Activated gamma-delta T cell treated with anti-CD3 and anti-CD28 coated beads, Interleukin-2, amount 50 U/mL, for 16 hours (primary cell): ENCODE measurements around the gene FDX2.

Experiments
- DNase-seq: peaks from one replicate; pipeline ENCODE4 v3.0.0-alpha.2; 2020; ENCODE audit warnings: low read depth

FDX2 gene

DNA sequence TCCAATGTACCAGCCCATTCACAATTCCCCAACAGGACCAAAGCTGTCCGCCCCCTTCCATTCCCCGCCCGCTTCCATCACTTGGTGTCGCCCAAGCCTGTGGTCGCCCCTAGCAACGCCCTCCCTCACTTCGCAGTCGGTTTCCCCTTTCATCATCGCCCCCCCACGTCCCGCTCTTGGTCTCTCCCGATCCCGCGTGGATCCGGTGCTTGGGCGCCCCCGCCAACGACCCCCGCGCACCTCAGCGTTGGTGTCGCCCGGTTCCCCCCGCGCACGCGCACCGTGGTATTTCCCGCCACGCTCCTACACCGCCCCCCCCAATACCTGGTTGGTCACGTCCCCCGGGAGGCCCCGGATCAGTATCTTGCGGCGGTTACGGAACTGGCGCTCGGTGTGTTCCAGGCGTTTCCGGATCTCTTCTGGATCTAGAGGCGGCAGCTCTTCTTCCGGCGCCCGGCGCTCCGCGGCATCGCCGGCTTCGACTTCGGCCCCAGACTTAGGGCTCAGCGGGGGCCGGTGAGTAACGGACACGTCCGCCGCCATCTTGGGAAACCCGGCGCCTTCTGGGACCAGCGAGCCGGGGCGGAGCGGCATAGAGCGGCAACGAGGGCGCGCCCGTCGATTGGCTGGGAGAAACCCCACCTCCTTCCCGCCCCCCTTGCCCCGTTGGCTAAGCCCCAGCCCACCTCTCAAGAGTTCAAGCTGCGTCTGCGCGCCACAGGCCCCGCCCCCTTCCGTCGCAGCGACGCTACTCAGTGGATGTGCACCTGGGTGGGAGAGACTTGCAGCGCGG lies 17.3 kb upstream of the FDX2 start, which contains the start of gene RAVER1:
Gene RAVER1, minus strand, starts transcription at position 565 of the 793 bp plus-strand sequence. Its CDS starts 22 bp downstream, at position 543.
- peak; percentile 97 for DNase-seq

DNA sequence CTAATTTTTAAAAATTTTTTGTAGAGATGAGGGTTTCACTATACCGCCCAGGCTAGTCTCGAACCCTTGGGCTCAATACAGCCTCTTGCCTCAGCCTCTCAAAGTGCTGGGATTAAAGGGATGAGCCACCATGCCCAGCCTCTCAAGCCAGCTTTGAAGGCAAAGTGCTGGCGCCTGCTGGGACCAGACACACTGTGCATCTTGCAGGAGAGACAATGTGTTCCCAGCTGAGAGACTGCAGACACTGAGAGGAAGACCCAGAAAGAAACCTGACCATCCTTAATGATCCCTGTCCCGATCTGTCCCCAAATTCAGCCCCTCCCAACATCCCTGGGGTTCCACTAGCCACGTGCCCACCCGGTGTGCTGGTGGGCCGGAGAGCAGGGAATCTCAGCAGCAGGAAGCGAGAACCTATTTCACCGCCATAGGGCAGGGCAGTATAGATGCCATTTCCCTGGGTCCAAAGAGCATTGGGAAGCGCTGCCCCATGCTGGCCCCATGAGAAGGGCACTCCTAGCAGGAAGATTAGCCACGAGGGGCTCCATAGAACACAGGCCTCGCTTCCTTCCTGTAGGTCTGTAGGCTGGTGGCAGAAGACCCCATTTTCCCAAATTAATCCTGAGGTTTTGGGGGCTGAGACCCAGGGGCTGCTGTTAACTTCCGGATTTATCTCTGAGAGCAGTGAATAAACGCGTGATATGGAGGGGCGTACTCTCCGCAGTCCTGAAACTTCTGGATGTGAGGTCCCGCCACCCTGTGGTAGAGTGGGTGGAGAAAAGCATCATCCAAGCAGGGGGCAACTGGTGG lies 16.5 kb upstream of the FDX2 start:
- no peak for DNase-seq

DNA sequence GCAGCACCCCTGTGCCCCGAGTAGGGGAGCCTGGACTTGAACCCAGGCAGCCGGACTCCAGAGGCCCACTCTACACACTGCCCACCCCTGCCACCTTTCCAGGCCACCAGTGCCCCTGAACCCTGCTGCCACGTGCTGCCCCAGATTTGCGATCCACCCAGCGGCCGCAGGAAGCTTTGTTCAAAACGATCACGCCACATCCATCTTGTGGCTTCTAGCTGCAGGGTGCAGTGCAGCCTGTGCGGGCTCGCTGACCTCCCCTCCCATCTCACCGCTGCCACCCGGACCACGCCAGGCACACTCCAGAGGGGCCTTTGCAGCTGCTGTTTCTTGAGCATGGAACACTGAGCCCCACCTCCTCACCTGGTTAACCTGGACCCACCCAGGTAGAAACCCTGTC lies 13.7 kb upstream of the FDX2 start:
- no peak for DNase-seq

DNA sequence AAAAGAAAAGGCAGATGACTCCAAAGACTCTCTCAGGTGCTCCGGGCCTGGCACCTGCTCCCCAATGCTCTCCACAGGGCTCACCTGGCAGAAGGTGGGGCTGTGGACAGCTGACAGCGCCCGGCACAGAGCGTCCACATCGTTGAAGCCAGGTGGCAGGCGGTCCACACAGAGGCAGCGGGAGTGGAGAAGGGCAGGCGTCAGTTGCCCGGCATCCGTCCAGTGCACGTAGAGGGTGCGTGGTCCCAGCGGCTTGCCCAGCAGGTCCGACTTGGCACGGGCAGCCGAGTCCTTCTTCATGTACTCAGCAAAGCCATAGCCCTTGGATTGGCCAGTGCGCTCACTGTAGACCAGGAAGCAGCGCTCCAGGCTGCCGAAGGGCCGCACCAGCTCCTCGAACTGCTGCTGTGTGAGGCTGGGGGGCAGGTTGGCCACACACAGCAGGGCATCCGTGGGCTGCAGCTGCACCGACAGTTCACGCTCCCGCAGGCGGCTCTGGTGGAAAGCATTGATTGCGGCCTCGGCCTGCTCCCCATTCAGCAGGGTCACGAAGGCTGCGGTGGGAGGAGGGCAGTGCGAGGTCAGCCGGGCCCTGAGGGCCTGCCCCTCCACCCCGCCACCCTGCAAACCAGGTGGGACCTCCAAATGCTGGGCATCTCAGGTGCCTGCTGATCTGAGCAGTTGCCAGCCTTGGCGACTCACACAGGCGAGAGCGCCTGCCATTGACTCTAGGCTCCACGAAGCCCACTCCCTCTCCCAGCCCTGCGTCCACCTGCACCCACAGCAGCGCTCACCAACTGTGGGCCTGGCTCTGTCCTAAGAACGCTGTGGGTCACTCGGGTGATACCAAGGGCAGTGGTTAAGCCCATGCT lies 13.0 kb upstream of the FDX2 start:
- no peak for DNase-seq

DNA sequence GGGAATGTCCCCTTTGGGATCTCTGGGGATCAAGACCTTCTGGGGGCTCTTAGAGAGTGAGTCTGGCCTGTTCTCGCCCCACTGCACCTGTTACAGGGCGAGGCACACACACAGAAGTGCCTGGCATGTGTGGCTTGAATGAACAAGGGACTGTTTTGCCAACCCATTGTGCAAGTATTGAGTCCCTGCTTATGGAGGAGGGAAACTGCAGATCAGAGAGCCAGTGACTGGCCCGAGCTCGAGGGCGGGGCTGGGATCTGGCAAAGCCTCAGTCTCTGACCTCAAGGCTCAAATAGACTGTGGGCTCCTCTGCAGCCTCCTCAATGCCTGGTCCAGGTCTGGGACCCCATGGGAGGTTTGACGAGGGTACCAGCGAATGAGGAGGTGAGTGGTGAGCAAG lies 12.0 kb upstream of the FDX2 start:
- no peak for DNase-seq

DNA sequence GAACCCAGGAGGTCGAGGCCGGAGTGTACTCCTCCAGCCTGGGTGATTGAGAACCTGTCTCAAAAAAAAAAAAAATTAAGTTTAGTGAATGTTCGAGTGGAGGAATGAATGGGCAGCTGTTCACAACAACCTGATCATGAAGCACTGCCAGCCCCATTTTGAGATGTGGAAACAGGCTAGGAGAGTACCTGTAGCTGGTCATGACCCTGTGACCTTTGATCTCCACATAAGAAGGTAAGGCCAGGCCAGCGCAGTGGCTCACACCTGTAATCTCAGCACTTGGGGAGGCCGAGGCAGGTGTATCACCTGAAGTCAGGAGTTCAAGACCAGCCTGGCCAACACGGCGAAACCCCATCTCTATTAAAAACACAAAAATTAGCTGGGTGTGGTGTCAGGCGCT lies 9.9 kb upstream of the FDX2 start:
- no peak for DNase-seq

DNA sequence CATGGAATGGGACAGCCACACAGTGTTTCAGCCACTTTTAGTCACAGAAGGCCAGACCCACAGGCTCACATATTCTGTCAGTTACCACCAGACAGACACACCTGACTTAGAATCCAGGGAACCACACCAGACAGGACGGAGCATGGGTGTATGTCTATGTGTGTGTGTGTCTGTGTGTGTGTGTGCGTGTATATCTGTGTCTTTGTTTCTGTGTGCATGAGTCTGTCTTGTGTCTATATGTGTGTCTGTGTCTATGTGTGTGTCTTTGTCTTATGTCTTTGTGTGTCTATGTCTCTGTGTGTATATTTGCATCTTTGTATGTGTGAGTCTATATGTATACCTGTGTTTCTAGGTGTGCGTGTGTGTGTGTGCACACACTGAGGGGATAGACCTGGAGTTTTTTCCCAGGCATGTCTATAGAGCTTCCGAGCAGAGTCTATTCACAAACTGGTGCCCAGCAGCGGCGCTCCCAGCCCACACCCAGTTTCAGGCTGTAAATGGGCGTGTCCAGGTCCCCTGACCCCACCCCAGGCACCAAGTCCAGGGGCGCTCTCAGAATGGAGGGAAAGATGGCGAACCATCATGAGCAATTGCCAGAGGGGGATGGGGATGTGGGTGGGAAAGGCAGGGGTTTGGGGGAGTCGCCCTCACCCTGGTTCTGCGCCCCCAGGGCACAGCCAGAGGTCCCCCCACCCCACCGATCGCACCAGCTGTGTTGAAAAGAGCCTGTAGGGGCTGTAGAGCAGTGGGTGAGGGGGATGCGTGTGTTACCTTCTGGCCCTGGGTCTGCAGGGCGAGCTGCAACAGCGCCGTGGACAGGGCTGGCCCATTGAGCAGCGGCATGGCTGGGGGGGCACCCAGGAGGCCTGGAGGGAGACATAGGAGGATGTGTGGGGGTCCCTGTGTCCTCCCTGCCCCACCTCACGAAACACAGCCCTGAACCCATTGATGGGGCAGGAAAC lies 6.3 kb upstream of the FDX2 start:
- no peak for DNase-seq

DNA sequence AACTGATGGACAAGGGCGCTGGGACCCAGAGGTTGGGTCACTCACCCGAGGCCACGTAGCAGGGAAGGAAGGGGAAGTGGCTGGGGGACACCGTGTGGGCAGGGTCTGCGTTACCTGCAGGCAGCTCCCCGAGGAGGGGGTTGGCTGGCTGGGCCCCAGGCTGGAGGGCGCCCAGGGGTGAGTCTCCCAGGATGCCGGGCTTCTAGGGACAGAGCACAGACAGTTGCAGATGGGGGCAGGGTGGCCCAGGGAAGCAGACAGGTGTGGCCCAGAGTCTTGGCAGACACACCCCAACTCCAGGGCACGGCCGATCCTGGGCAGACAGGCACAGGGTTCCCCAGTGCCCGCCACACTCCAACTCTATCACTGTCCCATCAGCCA lies 5.6 kb upstream of the FDX2 start:
- no peak for DNase-seq

DNA sequence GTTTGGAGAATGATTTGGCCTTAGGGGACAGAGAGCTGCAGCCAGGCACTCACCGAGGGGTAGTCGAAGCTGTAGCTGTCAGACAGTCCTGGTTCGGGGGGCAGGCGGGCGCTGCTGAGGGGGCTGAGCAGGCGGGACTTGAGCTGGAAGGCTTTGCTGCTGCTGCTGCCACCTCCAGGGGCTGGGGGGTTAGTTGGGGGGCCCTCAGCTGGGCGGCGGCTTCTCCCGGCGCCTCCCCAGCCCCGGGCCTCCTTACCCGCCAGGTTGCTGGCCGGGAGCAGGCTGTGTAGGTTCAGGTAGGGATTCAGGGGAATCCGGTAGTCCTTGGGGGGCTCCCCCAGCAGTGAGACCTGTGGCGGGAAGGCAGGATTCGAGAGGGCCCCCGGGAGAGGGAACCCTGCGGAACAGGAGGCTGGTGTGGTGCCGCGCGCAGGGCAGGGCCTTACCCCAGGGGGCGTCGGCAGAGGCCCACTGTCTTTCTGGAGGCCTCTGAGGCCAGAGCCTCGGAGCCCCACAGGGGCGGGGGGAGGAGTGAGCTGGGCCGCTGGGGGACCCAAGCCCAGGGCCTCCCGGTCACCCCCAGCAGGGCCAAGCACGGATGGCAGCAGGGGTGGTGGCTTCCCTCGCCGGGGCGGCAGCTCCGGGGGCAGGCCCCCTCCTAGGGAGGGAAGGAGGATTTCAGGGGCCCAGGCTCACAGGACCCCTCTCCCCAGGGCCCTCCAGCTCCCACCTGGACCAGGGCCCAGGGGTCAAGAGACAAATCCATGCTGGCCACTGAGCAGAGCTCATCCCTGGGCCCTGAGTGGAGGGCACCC lies 5.0 kb upstream of the FDX2 start:
- no peak for DNase-seq

DNA sequence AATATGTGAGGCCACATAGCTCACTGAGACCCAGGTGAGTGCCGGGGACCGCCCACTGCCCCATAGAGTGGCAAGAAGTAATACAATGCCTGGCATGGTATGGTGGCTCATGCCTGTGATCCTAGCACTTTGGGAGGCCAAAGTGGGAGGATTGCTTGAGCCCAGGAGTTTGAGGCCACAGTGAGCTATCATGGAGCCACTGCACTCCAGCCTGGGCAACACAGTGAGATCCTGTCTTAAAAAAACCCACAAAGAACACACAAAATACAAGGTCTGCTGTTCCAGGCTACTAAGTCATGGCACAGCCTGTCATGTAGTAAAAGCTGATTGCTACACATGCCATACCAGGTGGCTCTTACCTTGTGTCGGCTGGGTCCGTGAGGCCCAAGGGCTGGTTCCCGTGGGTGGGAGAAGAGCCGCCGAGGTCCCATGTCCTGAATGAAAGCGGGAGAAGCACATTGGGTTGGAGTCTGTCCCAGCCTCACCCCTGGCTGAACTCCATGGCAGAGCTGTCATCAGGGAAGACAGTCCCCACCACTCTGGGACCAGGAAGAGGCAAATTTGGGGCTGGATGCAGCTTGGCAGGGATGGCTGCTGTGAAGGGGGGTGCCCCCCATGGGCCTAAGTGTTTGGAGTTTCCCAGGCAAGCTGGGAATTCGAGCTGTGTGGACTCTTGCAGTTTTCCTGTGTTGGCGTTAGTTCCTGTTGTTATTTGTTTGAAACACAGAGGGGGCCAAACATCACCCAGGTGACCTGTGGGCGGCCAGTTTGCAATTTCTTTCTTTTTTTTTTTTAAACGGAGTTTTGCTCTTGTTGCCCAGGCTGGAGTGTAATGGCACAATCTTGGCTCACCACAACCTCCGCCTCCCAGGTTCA lies 3.2 kb upstream of the FDX2 start:
- DNase-seq, result no peak

DNA sequence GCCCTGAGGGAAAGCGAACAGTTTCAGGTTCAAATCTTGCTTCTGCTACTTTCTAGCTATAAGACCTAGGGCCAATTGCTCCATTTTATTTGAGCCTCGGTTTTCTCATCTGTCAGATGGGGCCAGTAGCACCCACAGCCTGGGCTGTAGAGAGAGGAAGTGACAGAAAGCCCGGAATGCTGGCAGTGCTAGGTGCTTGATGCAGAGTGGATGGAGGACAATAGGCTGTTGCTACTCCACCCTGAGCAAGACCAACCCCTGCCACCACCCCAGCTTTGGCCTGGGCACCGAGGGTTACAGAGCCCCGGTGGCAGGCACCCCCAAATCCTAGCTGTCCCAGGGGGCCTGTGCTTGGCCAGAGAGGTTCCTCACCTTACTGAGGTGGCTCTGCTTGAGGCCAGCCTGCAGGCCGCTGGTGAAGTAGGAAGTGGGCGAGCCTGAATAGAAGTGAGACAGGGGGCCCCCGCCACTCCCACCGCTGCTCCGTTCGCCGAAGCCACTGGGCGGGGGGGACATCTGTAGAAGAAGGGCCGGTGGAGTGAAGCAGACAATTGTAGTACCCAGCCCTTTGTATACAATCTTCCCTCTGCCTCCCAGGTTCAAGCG lies 2.1 kb upstream of the FDX2 start:
- DNase-seq, result no peak

DNA sequence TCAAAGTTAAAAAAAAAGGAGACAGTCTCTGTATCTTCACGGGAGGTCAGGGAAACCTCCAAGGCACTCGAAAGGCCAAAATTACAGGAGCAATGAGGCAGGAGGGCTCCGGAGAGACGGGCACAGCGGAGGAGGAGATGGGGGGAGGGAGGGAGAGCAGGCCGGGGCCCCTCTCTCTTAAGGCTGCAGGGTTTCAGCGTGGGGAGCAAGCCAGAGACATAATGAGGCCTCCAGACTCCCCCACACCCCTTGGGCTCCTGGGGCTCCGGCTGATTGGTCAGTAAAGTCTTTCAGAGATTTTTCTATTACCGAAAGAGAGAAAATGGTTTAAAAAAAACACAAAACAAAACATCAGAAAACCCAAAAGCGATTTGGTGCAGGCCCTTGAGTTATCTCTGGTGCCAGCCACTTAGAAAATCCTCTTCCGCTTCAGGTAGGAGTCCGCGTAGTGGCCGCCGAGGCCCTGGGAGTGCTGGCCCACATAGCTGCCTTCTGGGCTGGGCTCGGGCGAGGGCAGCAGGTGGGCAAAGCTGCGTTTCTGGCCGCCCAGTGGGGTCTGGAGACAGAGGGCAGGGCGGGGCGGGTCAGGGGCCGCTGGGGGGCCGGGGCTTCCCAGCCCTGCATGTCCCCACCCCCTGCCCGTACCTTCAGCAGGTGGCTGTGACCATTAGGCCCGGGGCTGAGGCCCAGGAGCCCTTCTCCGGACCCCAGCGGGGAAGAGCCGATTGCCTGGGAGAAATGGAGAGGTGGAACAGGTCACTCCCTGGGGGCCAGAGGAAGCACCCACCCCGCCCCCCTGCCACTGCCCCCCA lies 1.4 kb upstream of the FDX2 start:
- no peak for DNase-seq

DNA sequence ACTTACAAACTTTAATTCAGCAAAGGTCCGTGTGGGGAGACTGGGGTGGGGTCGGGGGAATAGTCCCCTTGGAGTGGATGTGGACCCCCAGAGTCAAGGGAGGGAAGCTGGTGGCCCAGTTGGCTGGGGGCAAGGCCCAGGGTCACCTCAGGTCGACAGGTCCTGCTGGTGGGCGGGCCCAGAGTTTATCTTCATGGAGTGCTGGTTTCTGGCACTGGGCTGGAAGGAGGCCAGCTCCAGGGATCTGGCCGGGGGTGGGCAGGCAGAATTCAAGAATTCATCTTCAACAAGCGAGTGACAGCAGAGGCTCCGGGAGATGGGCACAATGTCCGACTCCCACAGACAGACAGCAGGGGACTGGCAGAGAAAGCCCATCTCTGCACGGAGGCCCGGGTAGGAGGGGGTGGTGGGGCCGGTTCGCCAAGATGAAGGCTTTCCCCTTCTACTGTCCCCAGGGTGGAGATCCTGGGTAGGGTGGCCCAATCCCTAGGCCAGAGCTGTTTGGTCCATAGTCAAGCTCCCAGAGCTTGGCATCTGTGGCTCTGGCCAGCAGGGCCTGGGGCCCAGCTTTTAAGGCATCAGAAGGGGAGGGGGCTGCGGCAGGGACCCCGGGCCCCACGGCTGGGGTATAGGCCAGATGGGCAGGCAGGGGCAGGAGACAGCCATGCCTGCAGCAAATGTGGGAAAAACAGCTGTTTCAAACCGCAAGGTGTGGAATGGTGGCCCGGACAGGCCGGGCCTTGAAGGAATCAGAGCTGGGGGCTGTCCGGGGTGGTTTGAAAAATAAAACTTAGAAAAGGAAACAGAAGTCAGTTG lies 622 bp upstream of the FDX2 start:
- no peak for DNase-seq

DNA sequence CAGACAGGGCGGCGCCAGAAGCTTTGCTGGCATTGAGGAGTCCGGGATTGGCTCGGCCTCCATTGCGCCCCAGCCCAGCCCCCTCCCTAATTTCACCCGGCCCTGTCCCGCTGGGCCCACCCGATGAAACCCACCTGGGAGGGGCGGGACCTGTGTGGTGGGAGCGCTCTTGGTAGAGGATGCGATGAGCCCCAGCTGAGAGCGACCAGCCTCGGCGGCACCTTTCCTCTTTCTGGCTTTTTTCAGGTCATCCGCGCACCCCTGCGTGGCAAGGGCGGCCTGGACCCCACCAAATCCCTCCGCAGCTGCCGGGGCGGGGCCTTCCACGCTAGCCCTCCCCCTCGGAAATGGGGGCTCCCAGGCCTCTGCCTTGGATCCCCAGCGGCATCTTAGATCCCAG lies 6.4 kb downstream of the FDX2 start, which contains the start of gene ZGLP1:
Gene ZGLP1, minus strand, starts transcription at position 393 of the 400 bp plus-strand sequence.
- DNase-seq, result no peak

DNA sequence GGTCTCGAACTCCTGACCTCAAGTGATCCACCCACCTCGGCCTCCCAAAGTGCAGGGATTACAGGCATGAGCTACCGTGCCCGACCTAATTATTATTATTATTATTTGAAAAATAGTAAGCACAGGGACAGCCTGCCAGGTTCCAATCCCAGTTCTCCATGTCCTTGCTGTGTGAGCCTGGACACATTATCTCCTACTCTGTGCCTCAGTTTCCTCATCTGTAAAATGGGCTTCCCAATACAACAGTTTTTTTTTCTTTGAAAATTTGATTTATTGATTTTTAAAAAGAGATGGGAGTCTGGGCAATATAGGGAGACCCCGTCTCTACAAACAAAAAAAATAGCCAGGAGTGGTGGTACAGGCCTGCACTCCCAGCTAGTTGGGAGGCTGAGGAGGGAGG lies 9.5 kb downstream of the FDX2 start:
- DNase-seq, result no peak

DNA sequence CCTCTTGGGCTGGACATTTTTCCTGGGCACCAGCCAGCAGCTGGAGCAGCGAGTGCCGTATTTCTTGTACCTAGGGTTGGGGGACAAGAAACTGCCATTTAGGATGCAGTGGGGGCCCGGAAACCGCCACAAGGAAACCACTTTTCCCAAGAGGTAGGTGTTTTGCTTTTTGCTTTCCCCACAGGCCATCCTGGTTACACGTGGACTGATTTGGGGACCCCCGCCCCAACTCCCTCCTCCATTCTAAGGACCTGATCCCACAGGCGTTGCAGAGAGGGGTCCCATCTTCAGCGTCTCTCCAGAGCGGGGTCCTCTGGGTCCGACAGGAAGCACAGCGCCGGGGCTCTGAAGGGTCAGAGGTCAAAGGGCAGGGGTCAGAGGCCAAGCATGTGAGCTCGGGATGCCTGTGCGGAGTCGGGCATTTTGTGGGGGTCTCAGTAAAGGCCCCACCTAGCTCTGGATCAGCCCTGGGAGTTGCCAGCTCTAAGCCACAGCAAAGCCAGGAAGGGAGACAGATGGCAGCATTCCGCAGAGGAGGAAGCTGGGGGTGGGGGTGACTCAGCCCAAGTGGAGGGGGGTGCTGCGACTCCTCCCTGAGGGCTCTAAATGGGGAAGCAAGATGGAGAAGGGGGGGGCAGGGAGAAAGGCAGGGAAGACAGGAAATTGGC lies 10.5 kb downstream of the FDX2 start:
- no peak for DNase-seq
